ENCODE results near the gene FFAR3. TPM values are rescaled to one million over a fixed set of nuclear protein-coding genes. Genes with fewer than 3 reads are reported as not detected.

The FFAR3 gene
- total and polyA plus RNA-seq, 2 donors (not counting 3 experiments of a cell fraction or from before 2014, with no cell fraction given): not detected

- no peaks in the 10 kb centered on the region for H4K20me1 ChIP-seq (replicated peaks; ENCODE audit: control insufficient read depth, extremely low read depth, insufficient read depth, low read length)
- no peak within 1 kb of the TSS for H3K27ac ChIP-seq (ENCODE audit: insufficient read depth, low read depth, low read length)
- TF ChIP-seq EZH2 (IDR thresholded peaks at IDR 0.05; ENCODE audit: borderline replicate concordance, low read depth, low read length, severe bottlenecking) (no peak), POLR2A (IDR thresholded peaks at IDR 0.05; ENCODE audit: low read depth, low read length) (no peak), JUN (IDR thresholded peaks at IDR 0.05; ENCODE audit: borderline replicate concordance, insufficient read depth, insufficient read length, low read depth) (no peak), POLR2AphosphoS5 (IDR thresholded peaks at IDR 0.05; ENCODE audit: insufficient read depth, low read depth, low read length) (no peak), CTCF (IDR thresholded peaks at IDR 0.05; ENCODE audit: extremely low read depth in 1 of 2, insufficient read depth in 1 of 2, low read depth in 1 of 2, low read length in 2 of 2) (no peak), MAX (IDR thresholded peaks at IDR 0.05; ENCODE audit: insufficient read depth, insufficient read length) (no peak)
- no peak within 1 kb of the TSS for H3K9ac ChIP-seq (replicated peaks; ENCODE audit: extremely low read depth, insufficient read depth, low read length)
- H3K4me2 ChIP-seq (ENCODE audit: insufficient read depth, low read length): no peak within 1 kb of the TSS
- DNase-seq (ENCODE audit: low read depth, low spot score): no peak
- no peaks in the 10 kb centered on the region for H3K36me3 ChIP-seq (ENCODE audit: control insufficient read depth in 2 of 2, extremely low read depth in 1 of 2, insufficient read depth in 2 of 2, low read length in 2 of 2)
- H3K27me3 ChIP-seq (ENCODE audit: control insufficient read depth in 2 of 2, insufficient read depth in 2 of 2, low read length in 2 of 2): peaks cover 3 to 5% of the 10 kb centered on the region in 2 experiments
- POLR2A ChIA-PET: no interaction called here
- H3K9me3 ChIP-seq (replicated peaks; ENCODE audit: control insufficient read depth, insufficient read depth, low read length): no peaks in the 10 kb centered on the region
- no peak within 1 kb of the TSS for H2AFZ ChIP-seq (ENCODE audit: low read depth, low read length)
- CTCF ChIA-PET: no interaction called here
- intact Hi-C loops (cut with micrococcal nuclease) (no loop called here), dilution Hi-C loops (cut with MboI; ENCODE audit: extremely low pct_ligation_motif_present, low sequenced_read_pairs) (no loop called here)
- H3K4me1 ChIP-seq (ENCODE audit: control insufficient read depth, extremely low read depth, insufficient read depth, low read length): no peaks in the 10 kb centered on the region
- FAIRE-seq: no peak
- BruUV-seq (replicated peaks): no TSS peak
- no peak within 1 kb of the TSS for H3K4me3 ChIP-seq (replicated peaks in 1 of 3; ENCODE audit: insufficient read depth in 1 of 3, low read depth in 1 of 3, low read length in 3 of 3)
- no peaks in the 10 kb centered on the region for H3K79me2 ChIP-seq (ENCODE audit: control insufficient read depth, insufficient read depth, low read length)
- H3K9me1 ChIP-seq (replicated peaks; ENCODE audit: control insufficient read depth, extremely low read depth, insufficient read depth, low read length): no peaks in the 10 kb centered on the region
Observed at GRCh38 chr19:35328851-35329285, 29.4 kb upstream of the FFAR3 start, which contains the start of gene CD22. Gene CD22 (plus strand): TSS chr19:35329187. CDS start chr19:35332041, 2,854 bp downstream.

All from endothelial cell of umbilical vein (primary cell).